ENCODE data around the gene FAM117B. TPM values are rescaled to one million over a fixed set of nuclear protein-coding genes. Genes with fewer than 3 reads are reported as not detected.
"Not testable (repeated sequence)": the region's sequence is repeated elsewhere in the genome, so short reads cannot be mapped to it uniquely, and the experiment has no call there.

The FAM117B gene
- total RNA-seq, 1 experiment from 2014 or later = 3.7 TPM

DNA sequence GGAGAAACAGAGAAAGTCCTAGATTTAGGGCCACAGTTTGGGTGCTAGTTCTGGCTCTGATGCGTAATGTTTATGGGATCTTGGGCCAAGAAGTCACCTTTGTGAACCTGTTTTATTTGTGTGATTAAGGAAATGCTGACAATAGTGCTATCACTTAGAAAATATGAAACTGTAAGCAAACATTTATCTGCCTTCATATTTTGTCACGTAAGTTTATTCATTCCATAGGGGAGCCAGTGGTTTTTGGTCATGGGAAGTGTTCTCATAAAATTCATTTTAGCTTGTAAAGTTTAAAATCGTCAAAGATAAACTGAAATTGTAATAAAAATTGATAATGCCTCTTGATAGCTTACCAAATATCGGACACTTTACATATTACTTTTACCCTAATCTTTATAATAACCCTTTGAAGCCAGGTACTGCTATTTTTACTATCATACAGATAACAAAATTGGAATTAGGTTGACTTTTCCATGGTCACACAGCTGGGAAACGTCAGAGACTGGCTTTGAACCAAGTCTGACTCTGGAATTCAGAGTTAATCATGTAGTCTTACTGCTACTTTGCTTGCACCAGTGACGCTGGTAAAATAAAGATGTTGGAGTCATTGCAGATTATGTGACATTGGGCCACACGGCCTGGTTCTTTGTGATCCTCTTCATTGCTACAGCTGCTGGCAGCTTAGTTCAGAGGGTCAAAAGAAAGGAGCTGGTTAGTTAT lies 137.1 kb downstream of the FAM117B start:
- DNase-seq (ENCODE audit: low read depth, low spot score) = no peak
- in situ Hi-C loops (cut with HindIII; ENCODE audit: low pct_unique_long_range_greater_than_20kb, low sequenced_read_pairs) = no loop called here

DNA sequence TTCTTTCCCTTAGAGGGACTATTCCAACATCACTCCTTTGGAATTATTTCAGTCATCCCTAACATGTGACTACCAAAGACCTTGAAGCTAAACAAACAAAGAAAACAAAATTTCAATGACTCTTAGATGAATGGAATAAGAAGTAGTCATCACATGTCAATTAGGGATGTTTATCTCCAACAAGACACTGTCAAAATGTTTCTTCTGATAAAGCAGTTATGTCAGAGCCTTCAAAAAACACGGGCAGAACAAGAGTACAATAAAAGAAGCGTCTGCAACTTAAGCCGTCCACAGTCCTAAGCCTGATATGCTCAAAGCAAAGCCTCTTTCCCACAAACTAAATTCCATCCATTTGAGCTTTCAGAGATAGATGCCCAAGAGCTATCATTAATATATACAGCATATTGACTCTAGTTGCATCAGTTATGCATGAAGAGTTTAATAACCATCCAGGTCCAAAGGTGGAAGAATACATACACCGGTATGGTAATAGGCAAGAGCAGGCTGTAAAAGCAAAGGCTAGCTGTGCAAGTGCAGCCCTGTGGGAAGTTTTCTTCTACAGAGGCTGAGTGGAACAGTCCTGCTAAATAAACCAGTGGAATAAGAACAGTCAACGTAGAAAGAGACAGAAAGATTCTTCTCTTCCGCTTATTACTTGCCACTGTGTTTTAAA lies 138.7 kb downstream of the FAM117B start:
- in situ Hi-C loops (cut with HindIII; ENCODE audit: low pct_unique_long_range_greater_than_20kb, low sequenced_read_pairs) = no loop called here
- DNase-seq (ENCODE audit: low read depth, low spot score) = no peak

DNA sequence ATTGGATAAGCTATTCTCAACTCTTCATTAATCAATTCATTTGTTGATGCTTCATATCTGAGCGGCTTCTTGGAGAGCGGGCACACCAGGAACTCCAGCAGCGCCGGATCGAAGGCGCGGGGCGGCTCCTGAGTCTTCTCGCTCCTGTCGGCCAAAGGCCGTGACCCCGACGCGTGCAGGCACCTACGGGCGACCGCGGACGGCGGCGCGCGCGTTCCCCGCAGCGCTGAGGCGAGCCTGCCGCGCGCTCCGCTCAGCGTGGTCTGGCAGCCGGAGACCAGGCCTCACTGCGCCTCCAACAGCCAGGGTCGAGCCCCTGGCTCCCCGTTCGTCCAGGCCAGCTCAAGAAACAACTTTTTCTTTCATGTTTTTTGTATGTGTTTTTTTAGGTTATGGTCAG lies 139.3 kb downstream of the FAM117B start:
- DNase-seq (ENCODE audit: low read depth, low spot score) = no peak
- in situ Hi-C loops (cut with HindIII; ENCODE audit: low pct_unique_long_range_greater_than_20kb, low sequenced_read_pairs) = no loop called here

DNA sequence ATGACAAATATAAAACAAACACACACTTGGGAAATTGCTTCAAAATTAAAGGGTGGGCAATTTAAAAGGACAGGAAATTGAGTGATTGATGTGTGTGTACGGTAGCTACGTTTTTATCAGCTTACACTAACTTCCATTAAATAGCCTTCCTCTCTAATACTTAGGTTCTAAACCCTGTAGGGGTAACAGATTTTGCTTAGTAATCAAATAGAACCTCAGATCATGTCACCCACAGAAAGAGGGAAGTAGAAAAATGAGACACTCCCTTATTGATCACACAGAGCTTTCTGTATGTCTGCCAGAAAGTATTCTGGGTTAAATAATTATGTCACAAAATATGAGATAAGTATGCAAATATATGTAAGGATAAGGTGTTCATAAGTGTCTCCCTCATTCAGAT lies 143.4 kb downstream of the FAM117B start:
- in situ Hi-C loops (cut with HindIII; ENCODE audit: low pct_unique_long_range_greater_than_20kb, low sequenced_read_pairs) = no loop called here

DNA sequence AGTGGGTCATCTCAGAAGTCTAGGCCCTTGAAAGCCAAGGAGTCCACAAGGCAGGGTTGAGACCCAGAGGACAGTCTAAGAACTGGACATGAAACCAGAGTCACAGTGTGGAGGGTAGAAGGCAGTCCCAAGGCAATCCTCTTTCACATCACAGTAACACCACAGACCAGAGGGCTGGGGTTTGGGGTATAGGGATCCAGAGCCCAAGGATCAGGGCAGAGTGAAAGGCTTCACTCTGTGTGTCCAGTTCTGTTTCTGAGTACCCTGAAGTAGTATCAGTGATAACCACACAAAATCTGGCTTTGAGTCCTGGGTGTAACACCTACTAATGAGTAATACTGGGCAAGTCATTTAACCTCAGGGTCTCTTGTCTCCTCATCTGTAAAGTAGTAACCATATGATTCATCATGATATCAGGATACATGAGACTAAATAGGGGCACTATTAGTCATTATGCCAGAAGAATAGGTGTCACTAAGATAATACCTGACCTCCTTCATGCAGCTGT lies 145.8 kb downstream of the FAM117B start:
- in situ Hi-C loops (cut with HindIII; ENCODE audit: low pct_unique_long_range_greater_than_20kb, low sequenced_read_pairs) = no loop called here
- no peak for DNase-seq (ENCODE audit: low read depth, low spot score)

More for the DNA sequence above, 143.4 kb downstream of the FAM117B start:
- no peak for DNase-seq (ENCODE audit: low read depth, low spot score)

DNA sequence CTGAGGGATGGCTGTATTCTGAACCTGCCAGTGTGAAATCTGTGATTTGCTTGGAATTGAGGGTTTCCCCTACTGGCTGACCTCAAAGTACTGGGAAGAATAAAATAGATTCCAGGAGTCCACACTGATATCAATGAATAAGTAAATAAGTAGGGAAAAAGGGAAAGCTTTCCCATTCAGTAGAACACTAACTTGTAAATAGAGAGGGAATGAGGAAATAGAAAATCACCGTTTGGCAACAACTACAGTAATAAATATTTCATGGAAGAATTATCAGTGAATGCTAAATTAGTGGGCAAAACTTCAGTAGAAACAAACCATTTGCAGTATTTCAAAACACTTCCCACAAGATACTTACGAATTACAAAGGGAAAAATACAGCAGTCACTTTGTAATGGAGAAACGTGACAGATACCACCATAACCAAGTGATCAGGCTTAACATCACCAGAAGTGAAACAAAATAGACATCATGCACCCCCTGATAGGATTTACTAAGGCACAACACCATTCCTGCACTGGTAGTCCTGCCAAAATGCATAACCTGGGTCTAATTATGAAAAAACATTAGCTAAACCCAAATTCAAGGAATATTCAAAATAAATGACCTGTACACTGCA lies 148.3 kb downstream of the FAM117B start:
- DNase-seq (ENCODE audit: low read depth, low spot score) = no peak
- in situ Hi-C loops (cut with HindIII; ENCODE audit: low pct_unique_long_range_greater_than_20kb, low sequenced_read_pairs) = no loop called here

DNA sequence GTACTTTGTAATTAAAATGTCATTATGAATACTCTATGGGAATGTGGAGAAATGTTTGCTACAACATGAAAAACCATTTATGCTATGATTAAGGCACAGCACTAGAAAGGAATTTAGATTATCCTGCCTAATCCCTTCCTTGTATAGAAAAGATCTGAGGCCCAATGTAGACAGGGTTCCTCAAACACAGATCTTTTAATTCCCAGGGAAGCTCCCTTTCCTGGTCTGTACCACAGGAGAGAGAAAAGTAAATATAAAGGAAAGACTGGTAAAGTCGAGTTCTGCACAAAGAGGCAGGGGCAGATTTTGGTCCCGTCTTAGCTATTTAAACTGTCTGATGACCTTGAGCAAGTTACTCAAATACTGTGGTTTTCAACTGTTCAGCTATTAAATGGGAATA lies 152.1 kb downstream of the FAM117B start:
- DNase-seq (ENCODE audit: low read depth, low spot score) = no peak
- in situ Hi-C loops (cut with HindIII; ENCODE audit: low pct_unique_long_range_greater_than_20kb, low sequenced_read_pairs) = no loop called here

DNA sequence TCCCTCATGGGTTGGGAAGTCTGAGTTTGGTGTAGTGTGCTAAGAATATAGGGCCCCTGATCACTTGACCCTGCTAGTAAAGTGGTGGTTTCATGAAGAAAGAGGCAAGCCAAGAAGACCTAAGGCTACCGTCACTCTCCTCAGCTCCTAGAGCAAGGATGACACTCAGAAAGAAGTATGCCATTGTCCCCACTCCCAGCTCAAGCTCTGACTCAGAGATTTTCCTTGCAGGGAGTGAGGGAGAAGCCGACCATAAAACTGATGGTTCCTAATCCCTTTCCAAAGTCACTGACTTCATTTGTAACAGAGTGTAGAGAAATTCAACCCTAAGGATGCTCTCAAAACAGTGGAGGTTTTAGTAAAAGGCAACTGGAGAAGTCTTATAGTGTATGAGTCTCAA lies 155.9 kb downstream of the FAM117B start:
- in situ Hi-C loops (cut with HindIII; ENCODE audit: low pct_unique_long_range_greater_than_20kb, low sequenced_read_pairs) = no loop called here
- DNase-seq (ENCODE audit: low read depth, low spot score) = peak; percentile 21

DNA sequence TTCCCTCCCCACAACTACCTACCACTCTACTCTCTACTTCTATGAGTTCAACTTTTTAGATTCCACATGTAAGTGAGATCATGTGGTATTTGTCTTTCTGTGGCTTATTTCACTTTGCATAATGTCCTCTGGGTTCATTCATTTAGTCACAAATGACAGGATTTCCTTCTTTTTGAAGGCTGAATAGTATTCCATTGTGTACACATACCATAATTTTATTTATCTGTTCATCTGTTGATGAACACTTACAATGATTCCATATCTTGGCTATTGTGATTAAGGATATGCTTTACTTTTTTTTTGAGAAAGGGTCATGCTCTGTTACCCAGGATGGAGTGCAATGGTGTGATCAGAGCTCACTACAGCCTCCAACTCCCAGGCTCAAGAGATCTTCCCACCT lies 163.2 kb downstream of the FAM117B start:
- DNase-seq (ENCODE audit: low read depth, low spot score) = no peak
- in situ Hi-C loops (cut with HindIII; ENCODE audit: low pct_unique_long_range_greater_than_20kb, low sequenced_read_pairs) = no loop called here

DNA sequence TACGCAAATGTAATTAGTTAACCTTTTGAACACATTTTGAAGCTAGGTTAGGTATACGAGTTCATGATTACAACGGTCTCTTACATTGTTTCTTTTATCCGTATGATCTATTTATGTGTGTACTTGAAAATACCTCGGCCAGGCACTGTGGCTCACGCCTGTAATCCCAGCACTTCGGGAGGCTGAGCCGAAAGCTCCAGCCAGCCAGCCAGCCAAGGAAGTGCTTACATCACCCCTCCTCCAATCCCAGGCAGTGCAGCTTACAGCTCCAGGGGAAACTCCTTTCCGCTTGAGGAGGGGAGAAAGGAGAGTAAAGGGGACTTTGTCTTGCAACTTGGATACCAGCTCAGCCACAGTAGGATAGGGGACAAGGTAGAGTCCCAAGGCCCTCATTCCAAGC lies 171.1 kb downstream of the FAM117B start:
- in situ Hi-C loops (cut with HindIII; ENCODE audit: low pct_unique_long_range_greater_than_20kb, low sequenced_read_pairs); DNase-seq (ENCODE audit: low read depth, low spot score): not testable (repeated sequence)

DNA sequence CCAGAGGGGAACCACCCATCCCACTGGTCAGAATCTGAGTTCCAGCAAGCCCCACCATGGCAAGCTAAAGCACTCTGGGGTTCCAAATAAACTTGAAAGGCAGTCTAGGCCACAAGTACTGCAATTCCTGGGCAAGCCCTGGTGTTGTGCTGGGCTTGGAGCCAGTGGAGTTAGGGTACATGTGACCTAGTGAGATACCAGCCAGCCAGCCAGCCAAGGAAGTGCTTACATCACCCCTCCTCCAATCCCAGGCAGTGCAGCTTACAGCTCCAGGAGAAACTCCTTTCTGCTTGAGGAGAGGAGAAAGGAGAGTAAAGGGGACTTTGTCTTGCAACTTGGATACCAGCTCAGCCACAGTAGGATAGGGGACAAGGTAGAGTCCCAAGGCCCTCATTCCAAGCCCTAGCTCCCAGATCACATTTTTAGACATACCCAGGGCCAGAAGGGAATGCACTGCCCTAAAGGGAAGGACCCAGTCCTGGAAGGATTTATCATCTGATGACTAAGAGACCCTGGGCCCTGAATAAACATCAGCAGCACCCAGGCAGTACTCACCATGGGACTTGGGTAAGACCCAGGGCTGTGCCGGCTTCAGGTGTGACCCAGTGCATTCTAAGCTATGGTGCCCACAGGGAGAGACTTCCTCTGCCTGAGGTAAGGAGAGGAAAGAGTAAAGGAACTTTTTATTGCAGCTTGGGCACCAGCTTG lies 172.8 kb downstream of the FAM117B start:
- peak; percentile 51 for DNase-seq (ENCODE audit: low read depth, low spot score)
- in situ Hi-C loops (cut with HindIII; ENCODE audit: low pct_unique_long_range_greater_than_20kb, low sequenced_read_pairs) = not testable (repeated sequence)

DNA sequence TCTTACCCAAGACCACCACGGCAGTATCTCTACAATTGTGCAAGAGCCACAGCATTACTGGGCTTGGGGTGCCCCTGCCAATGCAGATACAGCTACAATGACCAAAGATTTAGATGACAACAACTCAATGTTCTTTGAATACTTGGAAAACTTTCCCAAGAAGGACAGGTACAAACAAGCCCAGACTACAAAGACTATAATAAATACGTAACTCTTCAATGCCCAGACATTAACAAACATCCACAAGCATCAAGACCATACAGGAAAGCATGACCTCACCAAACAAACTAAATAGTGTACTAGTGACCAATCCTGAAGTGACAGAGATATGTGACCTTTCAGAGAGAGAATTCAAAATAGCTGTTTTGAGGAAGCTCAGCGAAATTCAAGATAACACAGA lies 174.0 kb downstream of the FAM117B start:
- DNase-seq (ENCODE audit: low read depth, low spot score) = no peak
- in situ Hi-C loops (cut with HindIII; ENCODE audit: low pct_unique_long_range_greater_than_20kb, low sequenced_read_pairs) = no loop called here

DNA sequence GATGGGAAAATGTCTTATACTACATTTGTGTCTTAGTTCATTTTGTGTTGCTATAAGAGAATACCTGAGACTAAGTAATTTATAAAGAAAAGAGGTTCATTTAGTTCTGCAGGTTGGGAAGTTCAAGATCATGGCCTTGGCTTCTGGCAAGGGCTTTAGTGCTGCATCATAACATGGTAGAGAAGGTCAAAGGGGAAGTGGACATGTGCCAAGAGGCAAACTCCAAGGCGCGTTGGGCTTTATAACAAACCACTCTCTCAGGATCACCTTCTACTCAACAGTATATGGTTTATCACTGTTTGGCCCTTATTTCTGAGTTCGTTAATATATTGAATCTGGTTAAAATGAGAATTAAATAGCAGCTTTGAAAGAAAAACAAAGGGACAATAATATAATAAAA lies 178.6 kb downstream of the FAM117B start:
- no peak for DNase-seq (ENCODE audit: low read depth, low spot score)
- in situ Hi-C loops (cut with HindIII; ENCODE audit: low pct_unique_long_range_greater_than_20kb, low sequenced_read_pairs) = no loop called here

DNA sequence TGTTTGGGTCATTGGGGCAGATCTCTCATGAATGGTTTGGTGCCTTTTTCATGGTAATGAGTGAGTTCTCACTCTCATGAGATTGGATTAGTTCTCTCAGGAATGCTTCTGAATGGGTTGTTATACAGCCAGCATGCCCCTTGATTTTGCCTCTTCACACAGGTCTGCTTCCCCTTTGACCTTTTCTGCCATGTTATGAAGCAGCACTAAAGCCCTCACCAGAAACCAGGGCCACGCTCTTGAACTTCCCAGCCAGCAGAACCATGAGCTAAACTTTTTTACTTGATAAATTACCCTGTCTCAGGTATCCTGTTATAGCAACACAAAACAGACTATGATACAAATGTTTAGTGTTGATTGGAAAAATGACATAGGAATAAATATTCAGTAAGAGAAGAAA lies 179.5 kb downstream of the FAM117B start:
- no peak for DNase-seq (ENCODE audit: low read depth, low spot score)
- in situ Hi-C loops (cut with HindIII; ENCODE audit: low pct_unique_long_range_greater_than_20kb, low sequenced_read_pairs) = no loop called here

DNA sequence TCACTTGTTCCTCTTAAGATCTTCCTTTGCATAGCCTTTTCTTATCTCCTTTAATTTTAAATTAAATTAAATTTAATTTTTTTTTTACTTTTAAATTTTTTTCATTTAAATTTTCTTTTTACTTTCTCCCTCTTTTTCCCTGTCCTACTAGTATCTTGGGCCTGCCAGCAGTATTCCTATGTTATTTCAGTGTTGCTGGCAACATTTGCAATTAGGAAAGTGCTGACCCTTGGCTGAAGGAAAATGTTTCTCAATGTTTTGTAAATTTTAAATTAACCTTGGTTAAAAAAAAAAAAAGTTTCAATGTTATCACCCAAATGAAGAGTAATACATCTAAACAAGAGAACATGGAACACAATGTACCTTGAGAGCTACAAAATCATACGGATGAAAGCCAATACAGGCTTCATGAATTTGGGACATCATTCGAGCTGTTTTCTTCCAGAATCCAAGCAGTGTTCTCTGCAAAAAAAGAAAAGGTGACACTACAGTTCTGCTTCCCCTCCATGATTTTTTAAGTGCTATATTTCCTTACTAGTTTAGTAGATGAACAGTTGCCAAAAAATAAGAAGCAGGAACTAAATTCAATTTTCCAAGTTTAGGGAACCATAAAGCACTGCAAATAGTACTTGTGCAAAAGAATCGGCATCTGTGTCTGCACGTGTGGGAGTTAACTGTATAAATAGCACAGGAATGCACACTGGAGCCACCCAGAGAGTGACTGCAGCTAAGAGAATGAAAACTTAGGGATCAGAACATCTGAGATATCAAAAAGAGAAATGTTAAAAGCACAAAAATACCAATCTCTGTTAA lies 181.0 kb downstream of the FAM117B start:
- no peak for DNase-seq (ENCODE audit: low read depth, low spot score)
- in situ Hi-C loops (cut with HindIII; ENCODE audit: low pct_unique_long_range_greater_than_20kb, low sequenced_read_pairs) = no loop called here

DNA sequence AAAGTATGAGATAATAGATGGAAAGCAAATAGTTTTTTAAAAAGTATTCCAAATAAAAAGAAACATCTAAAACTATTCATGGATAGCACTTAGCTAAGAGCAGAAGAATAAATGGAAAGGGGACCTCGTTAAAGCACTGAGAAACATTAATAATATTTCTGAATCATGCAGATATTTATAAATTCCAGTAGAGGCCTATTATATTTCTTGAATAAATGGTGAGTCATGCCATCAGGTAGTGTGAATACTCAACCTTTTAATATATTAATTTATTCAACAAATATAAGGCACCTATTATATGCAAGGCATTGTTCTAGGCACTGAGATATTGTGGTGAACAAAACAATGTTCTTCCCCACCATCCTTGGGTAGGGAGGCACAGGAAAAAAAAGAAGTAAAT lies 183.0 kb downstream of the FAM117B start:
- DNase-seq (ENCODE audit: low read depth, low spot score) = no peak
- in situ Hi-C loops (cut with HindIII; ENCODE audit: low pct_unique_long_range_greater_than_20kb, low sequenced_read_pairs) = no loop called here

DNA sequence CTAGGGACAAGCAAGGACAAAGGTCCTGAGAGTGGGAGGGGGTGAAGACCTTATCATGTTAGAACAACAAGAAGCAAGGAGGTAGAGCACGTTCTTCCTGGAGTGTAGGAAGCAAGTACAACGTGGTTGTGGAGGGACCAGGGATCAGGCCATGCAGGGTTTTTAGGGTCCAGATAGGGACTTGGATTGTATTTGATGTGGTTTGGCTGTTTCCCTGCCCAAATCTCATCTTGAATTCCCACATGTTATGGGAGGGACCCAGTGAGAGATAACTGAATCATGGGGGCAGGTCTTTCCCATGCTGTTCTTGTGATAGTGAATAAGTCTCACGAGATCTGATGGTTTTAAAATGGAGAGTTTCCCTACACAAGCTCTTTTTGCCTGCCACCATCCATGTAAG lies 183.6 kb downstream of the FAM117B start:
- DNase-seq (ENCODE audit: low read depth, low spot score) = no peak
- in situ Hi-C loops (cut with HindIII; ENCODE audit: low pct_unique_long_range_greater_than_20kb, low sequenced_read_pairs) = no loop called here

All from SK-MEL-5 (cell line).